Activated naive CD8-positive, alpha-beta T cell treated with anti-CD3 and anti-CD28 coated beads, Interleukin-2, amount 10 ng/mL, durations not matched to agents 7 days and 5 days (primary cell): ENCODE measurements around the gene MARCHF4. TPM values are rescaled to one million over a fixed set of nuclear protein-coding genes. Genes with fewer than 3 reads are reported as not detected.

Experiments
- ATAC-seq: fragments of 150-1000 bp; cut with Tn5 transposase; one replicate; pipeline ENCODE4 v1.10.0; 2021; ENCODE audit warnings: low read depth, moderate library complexity
- POLR2A ChIA-PET: fragments of 350-600 bp; sonication (Branson Sonifier 250); formaldehyde crosslinking; loops from one replicate; lab custom pipeline; 2021; ENCODE audit warnings: antibody characterized with exemption; lab: Charles Lee
- DNase-seq: peaks from one replicate; pipeline ENCODE4 v3.0.0; 2021
- H3K27ac Mint-ChIP-seq: one replicate; pipeline ENCODE4 v1.8.0; 2022; ENCODE audit warnings: mild to moderate bottlenecking, mixed read lengths
- H3K27me3 Mint-ChIP-seq: one replicate; pipeline ENCODE4 v1.8.0; 2022; ENCODE audit warnings: mild to moderate bottlenecking, moderate library complexity, mixed read lengths
- H3K36me3 Mint-ChIP-seq: one replicate; pipeline ENCODE4 v1.8.0; 2021; ENCODE audit warnings: mild to moderate bottlenecking, mixed read lengths
- H3K4me1 Mint-ChIP-seq: one replicate; pipeline ENCODE4 v1.8.0; 2021; ENCODE audit warnings: mixed read lengths
- H3K4me3 Mint-ChIP-seq: one replicate; pipeline ENCODE4 v1.8.0; 2022; ENCODE audit warnings: mild to moderate bottlenecking, moderate library complexity, mixed read lengths
- H3K9me3 Mint-ChIP-seq: one replicate; pipeline ENCODE4 v1.8.0; 2021; ENCODE audit warnings: mixed read lengths
- total RNA-seq, 2 experiments: library from RNA; stranded (reverse); gene quantifications; one replicate each; pipeline ENCODE4 v1.2.3, GENCODE V29; 2021

Gene MARCHF4
- total RNA-seq, 2 experiments from 2014 or later, result not detected

DNA sequence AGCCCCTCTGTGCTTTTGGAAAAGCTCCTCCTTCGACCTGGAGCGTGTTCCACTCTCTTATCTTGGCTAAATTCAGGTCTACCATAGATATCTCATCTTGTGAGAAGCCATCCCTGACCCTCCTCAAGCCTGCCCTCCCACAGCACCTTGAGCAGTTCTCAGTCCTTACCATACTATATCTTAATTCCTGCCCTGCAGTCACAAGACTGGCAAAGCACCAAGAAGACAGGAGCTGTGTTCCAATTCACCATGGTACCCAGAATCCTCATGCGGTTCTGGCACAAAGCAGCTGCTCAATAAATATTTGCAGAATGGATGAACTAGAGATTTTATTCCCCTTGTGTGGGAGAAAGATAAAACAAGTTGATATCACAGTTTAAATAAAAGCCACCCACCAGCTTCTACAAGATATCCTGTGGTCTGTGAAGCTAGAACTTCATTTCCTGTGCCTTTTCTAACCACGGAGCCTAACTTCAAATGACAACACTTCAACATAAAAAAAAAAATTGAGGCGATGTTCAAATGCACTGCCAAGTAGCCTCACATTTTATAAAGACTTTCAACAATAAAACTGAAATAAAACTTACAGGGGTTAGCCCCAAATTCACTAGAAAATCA is 19.5 kb downstream of the MARCHF4 start:
- peak; percentile 78 for ATAC-seq
- Mint-ChIP-seq H3K4me3 (peak overlapping the region; percentile 73), H3K4me1 (peaks cover 51% of the 10 kb centered on the region), H3K27me3 (no peaks in the 10 kb centered on the region), H3K9me3 (no peaks in the 10 kb centered on the region), H3K27ac (peak overlapping the region; percentile 98), H3K36me3 (peaks cover 3% of the 10 kb centered on the region)
- DNase-seq, result no peak
- POLR2A ChIA-PET, result interaction anchor here (0.8 to 1.9 kb wide), 5 partner anchors 19 to 243 kb away, joined by 3 to 14 read pairs (median 3); partner anchors contain the start of genes MARCHF4, RPL37A, SMARCAL1 and XRCC5

DNA sequence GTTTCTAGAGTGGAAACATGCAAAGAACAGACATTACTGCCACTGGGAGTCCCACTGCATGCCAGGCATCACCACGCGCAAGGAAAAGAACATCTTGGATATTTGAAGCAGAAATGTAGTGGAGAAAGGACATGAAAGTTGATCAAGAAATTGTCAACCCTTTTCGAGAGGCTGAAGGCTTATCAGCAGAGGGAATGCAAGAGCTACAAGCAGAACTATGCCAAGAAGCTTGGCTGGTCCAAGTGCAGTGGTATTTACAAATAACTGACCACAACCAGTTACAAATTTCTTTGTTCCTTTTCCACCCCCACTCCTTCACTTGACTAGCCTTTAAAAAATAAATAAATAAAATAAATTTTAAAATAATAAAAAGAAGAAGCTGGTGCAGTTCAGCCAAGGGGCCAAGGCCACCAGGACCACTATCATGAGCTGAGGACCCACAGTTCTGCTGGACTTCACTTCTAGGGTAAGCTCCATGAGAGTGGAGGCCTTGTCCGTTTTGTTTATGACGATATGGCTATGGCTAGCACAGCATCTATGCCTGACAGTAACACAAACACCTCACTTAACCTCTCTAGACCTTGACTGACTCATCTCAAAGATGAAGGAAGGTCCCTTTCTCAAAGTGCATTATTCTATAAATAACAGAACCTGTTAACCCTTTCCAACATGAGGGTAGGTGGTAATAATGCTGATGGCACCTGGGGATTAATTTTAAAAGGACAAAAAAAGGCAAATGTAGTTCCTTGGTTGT is 20.9 kb downstream of the MARCHF4 start:
- Mint-ChIP-seq H3K9me3 (no peaks in the 10 kb centered on the region), H3K27me3 (no peaks in the 10 kb centered on the region), H3K36me3 (peaks cover 3% of the 10 kb centered on the region), H3K27ac (peak overlapping the region; percentile 98), H3K4me1 (peaks cover 62% of the 10 kb centered on the region), H3K4me3 (no peak overlapping the region)
- POLR2A ChIA-PET, result no interaction called here
- ATAC-seq (no peak), DNase-seq (no peak)

DNA sequence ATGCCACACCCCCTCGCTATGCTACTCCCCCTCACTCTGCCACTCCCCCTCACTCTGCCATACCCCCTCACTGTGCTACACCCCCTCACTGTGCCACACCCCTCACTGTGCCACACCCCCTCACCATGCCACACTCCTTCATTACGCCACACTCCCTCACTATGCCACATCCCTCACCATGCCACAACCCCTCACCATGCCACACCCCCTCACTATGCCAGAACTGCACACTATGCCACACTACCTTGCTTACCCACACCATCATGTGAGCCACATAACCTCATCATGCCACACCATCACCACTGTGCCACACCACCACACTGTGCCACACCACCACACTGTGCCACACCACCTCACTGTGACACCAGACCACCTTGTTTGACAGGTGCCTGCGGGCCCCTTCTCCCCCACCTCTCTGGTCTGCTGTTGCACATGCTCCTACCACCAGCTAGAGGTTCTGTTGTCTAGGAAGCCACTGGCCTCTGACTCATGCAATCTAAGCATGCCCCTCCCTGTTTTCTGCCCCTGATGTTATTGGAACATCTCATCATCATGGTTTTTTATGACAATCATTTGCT is 22.0 kb downstream of the MARCHF4 start:
- peak; percentile 64 for ATAC-seq
- no peaks in the 10 kb centered on the region for H3K9me3 Mint-ChIP-seq

DNA sequence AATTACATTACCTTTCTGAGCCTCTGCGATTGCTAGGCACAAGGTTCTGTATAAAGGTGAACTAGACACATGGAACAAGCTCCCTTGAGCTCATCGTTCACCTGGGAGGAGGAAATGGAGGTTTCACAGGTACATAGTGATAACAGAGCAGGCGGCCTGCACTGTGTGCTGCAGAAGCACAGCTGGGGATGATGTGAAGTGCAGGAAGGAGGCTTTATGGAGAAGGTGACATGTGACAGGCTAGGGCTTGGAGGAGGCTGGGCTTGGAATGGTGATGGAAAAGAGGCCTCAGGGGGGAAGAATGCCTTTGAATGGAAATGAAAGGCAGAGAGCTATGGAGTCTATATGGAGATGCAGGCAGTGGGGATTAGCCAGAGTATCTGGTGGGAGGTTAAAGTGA is 22.9 kb downstream of the MARCHF4 start:
- peaks cover 1% of the 10 kb centered on the region for H3K27me3 Mint-ChIP-seq
- peak overlapping the region; percentile 7 for H3K27ac Mint-ChIP-seq
- no peak overlapping the region for H3K4me3 Mint-ChIP-seq
- POLR2A ChIA-PET, result no interaction called here
- peaks cover 60% of the 10 kb centered on the region for H3K4me1 Mint-ChIP-seq
- no peaks in the 10 kb centered on the region for H3K9me3 Mint-ChIP-seq
- DNase-seq (no peak), ATAC-seq (no peak)
- H3K36me3 Mint-ChIP-seq, result peaks cover 3% of the 10 kb centered on the region

More for the DNA sequence above, 22.0 kb downstream of the MARCHF4 start:
- no peaks in the 10 kb centered on the region for H3K27me3 Mint-ChIP-seq
- peak; percentile 49 for DNase-seq
- peaks cover 3% of the 10 kb centered on the region for H3K36me3 Mint-ChIP-seq
- peak overlapping the region; percentile 85 for H3K27ac Mint-ChIP-seq
- H3K4me3 Mint-ChIP-seq, result no peak overlapping the region
- H3K4me1 Mint-ChIP-seq, result peaks cover 63% of the 10 kb centered on the region
- POLR2A ChIA-PET, result interaction anchor here (0.6 kb wide), 1 partner anchor 268 kb away, joined by 5 read pairs; no protein-coding TSS in a partner anchor

DNA sequence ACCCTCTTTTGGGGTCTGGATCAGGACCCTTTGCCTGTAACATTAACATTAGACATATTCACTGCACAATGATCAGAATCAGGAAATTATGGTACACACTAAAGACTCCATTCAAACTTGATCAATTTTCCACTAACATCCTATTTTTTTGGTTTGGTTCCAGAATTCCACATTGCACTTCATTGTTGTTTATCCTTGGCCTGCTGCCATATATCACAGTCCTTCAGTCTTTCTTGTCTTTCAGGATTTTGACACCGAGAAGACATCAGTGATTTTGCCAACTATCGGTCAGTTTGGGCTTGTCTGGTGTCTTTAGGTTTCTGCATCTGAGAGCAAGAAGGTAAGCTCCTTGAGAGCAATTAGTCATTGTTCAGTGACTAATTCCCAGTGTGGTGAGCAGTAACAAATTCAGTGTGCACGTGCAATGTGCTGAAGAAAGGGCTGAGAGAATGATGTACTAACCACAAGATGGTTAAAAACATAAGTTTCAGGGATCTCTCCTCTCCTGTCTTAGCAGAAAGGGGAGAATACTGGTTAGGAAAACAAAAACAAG is 23.5 kb downstream of the MARCHF4 start:
- Mint-ChIP-seq H3K27ac (no peak overlapping the region), H3K4me1 (peaks cover 55% of the 10 kb centered on the region), H3K36me3 (peaks cover 3% of the 10 kb centered on the region), H3K27me3 (peaks cover 3% of the 10 kb centered on the region), H3K9me3 (no peaks in the 10 kb centered on the region), H3K4me3 (no peak overlapping the region)
- POLR2A ChIA-PET, result no interaction called here
- ATAC-seq (no peak), DNase-seq (no peak)

DNA sequence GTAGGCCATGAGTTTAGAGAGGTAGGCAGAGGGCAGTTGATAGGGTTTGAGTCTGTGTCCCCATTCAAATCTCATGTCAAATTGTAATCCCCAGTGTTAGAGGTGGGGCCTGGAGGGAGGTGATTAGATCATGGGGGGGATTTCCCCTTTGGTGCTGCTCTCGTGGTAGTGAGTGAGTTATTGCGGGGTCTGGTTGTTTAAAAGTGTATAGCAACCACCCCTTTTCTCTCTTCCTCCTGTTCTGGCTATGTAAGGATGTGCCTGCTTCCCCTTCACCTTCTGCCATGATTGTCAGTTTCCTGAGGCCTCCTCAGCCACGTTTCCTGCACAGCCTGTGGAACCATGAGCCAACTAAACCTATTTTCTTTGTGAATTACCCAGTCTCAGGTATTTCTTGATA is 25.5 kb downstream of the MARCHF4 start:
- H3K4me3 Mint-ChIP-seq, result peak overlapping the region; percentile 7

DNA sequence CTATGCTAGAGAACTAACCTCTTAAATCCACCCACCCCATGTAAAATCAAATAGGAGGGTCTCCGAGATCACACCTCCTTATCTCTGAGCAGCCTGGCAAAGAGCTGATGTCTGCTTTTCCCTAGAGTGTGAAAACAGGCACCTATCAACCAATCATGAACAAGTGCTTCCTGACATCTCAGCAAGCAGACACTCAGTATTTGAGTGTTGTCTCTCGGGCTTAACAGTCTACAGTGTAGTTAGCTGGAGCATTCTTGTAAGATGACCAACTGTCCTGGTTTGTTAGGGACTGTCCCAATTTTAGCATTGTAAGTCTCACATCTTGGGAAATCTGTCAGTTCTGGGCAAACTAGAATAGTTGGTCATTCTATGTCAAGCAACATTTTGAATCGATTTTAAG is 26.4 kb downstream of the MARCHF4 start:
- POLR2A ChIA-PET, result no interaction called here
- no peaks in the 10 kb centered on the region for H3K9me3 Mint-ChIP-seq
- no peak overlapping the region for H3K4me3 Mint-ChIP-seq
- DNase-seq (no peak), ATAC-seq (no peak)
- peaks cover 42% of the 10 kb centered on the region for H3K4me1 Mint-ChIP-seq
- H3K36me3 Mint-ChIP-seq, result no peaks in the 10 kb centered on the region
- peaks cover 3% of the 10 kb centered on the region for H3K27me3 Mint-ChIP-seq
- no peak overlapping the region for H3K27ac Mint-ChIP-seq

More for the DNA sequence above, 25.5 kb downstream of the MARCHF4 start:
- DNase-seq (no peak), ATAC-seq (peak; percentile 41)
- H3K27me3 Mint-ChIP-seq, result peaks cover 3% of the 10 kb centered on the region
- POLR2A ChIA-PET, result no interaction called here
- no peaks in the 10 kb centered on the region for H3K36me3 Mint-ChIP-seq
- peaks cover 43% of the 10 kb centered on the region for H3K4me1 Mint-ChIP-seq
- peak overlapping the region; percentile 56 for H3K27ac Mint-ChIP-seq
- H3K9me3 Mint-ChIP-seq, result no peaks in the 10 kb centered on the region

DNA sequence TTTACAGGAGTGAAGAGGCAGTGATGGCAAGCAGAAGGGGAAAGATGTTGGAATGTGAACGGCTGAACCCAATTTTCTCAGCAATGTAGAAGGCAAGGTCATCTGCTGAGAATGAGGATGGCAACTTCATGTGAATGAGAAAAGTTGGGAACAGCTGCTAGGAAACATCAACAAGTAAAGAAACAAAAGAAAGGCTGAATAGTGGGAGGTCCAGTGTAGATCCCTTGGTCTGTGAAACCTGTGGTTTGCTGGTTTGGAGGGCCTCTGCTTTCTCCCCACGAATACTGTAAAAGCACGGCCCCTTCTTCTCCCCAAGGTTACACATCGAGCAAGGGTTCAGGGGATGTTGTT is 27.4 kb downstream of the MARCHF4 start:
- DNase-seq, result no peak
- no peaks in the 10 kb centered on the region for H3K36me3 Mint-ChIP-seq
- no peak overlapping the region for H3K27ac Mint-ChIP-seq
- peaks cover 3% of the 10 kb centered on the region for H3K27me3 Mint-ChIP-seq
- H3K4me1 Mint-ChIP-seq, result peaks cover 33% of the 10 kb centered on the region
- no peak for ATAC-seq
- H3K9me3 Mint-ChIP-seq, result no peaks in the 10 kb centered on the region
- H3K4me3 Mint-ChIP-seq, result no peak overlapping the region
- POLR2A ChIA-PET, result no interaction called here

DNA sequence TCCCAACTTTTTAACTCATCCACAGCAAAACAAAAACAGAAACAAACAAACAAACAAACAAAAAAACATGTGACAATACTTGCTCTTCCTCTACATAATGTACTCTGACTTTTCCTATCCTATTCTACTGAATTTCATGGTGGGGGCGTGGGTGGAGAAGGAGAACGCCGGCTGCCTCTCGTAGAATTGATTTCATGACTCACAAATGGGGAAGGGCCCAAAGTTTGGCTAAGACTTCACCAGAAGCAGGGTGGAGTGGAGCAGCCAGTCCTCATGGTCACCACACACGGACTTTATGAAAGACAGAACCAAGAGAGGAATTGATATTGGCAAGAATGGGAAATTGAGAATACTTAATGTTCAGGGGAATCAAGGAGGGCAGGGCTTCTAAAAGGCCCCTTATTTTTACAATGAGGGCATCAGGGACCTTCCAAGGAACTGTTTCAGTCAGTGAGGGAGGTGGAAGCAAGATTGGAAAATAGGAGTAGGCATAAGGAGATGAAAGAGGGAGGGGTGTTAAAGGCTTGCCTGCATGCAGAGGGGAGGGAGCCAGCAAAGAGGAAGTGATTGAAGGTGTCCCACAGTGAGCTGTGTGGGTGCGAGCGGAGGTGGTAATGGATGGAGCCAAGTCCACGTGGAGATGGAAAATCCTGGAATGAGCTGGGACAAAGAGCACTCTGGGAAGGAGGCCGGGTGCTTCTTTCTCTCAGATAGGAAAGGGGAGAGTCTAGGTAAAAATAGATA is 27.9 kb downstream of the MARCHF4 start:
- peaks cover 29% of the 10 kb centered on the region for H3K4me1 Mint-ChIP-seq
- DNase-seq (no peak), ATAC-seq (no peak)
- no peaks in the 10 kb centered on the region for H3K36me3 Mint-ChIP-seq
- H3K9me3 Mint-ChIP-seq, result no peaks in the 10 kb centered on the region
- H3K27ac Mint-ChIP-seq, result no peak overlapping the region
- H3K27me3 Mint-ChIP-seq, result peaks cover 3% of the 10 kb centered on the region
- POLR2A ChIA-PET, result no interaction called here
- H3K4me3 Mint-ChIP-seq, result no peak overlapping the region

DNA sequence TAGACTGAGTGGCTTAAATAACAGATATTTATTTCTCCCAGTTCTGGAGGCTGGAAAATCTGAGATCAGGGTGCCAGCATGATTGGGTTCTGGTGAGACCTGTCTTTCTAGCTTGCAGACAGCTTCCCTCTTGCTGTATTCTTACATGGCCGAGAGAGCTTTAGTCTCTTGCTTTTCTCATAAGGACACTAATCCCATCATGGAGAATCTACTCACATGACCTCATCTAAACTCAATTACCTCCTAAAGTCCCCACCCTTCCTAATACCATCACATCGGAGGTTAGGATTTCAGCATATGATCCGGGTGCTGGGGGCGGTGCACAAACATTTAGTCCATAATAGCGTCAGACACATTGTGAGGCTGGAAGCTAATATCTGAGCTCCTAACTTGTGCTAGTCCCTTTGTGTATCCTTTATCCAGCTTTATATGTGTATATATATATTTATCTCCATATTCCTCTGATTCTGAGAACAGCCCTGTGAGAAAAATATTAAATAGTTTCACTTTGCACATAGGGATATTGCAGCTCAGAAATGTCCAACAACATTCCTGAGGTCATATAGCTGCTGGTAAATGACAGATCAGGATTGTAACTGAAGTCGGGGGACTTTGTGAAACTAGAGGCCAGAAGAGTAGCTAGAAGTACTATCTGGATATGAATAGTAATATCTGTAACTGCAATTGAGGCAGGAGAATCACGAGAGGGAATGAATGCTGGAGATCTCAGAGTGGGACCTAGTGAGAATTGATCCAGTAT is 28.9 kb downstream of the MARCHF4 start:
- H3K4me1 Mint-ChIP-seq, result peaks cover 21% of the 10 kb centered on the region
- DNase-seq, result no peak
- H3K4me3 Mint-ChIP-seq, result no peak overlapping the region
- POLR2A ChIA-PET, result no interaction called here
- peaks cover 2% of the 10 kb centered on the region for H3K36me3 Mint-ChIP-seq
- H3K27ac Mint-ChIP-seq, result no peak overlapping the region
- peaks cover 2% of the 10 kb centered on the region for H3K9me3 Mint-ChIP-seq
- H3K27me3 Mint-ChIP-seq, result peaks cover 5% of the 10 kb centered on the region
- ATAC-seq, result no peak

DNA sequence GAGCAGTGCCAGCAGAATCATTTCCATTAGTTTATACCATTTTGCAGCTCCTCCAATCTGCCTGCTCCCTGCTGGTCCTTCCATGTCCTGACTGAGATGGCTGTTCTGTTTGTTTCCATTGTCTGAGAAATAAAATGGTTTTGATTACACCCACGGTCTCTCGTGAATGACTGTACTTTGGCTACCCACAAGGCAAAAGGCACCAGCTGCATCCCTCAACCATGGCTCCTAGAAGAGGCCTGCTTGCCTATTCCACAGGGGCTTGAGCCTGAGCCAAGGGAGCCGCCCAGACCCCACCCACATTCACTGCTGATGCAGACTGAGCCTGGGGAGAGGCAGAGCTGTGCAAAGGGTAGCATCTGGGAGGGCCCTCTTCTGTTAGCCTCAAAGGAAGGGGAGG is 31.2 kb downstream of the MARCHF4 start:
- peaks cover 4% of the 10 kb centered on the region for H3K36me3 Mint-ChIP-seq
- H3K9me3 Mint-ChIP-seq, result peaks cover 2% of the 10 kb centered on the region
- DNase-seq (no peak), ATAC-seq (no peak)
- H3K4me3 Mint-ChIP-seq, result no peak overlapping the region
- peaks cover 11% of the 10 kb centered on the region for H3K27me3 Mint-ChIP-seq
- POLR2A ChIA-PET, result no interaction called here
- H3K27ac Mint-ChIP-seq, result no peak overlapping the region
- H3K4me1 Mint-ChIP-seq, result peaks cover 11% of the 10 kb centered on the region

DNA sequence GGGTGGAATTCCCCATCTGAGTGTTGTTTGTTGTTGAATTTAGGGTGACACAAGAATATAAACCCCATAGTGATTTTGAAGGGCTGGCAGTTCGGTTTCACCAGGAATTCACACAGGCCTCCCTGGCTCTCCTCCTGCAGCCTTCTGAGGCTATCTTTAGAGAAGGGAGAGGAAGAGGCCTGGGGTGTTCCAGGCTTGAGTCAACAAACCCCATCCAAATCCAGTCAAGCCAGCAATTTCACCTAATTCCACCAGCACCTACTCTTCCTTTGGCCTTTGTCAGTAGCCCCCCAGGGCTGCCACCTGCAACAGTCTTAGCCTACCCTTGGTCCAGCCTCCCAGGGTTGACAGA is 32.0 kb downstream of the MARCHF4 start:
- H3K9me3 Mint-ChIP-seq, result peaks cover 2% of the 10 kb centered on the region
- POLR2A ChIA-PET, result no interaction called here
- H3K4me3 Mint-ChIP-seq, result no peak overlapping the region
- H3K4me1 Mint-ChIP-seq, result peaks cover 11% of the 10 kb centered on the region
- no peak overlapping the region for H3K27ac Mint-ChIP-seq
- DNase-seq (no peak), ATAC-seq (no peak)
- peaks cover 11% of the 10 kb centered on the region for H3K27me3 Mint-ChIP-seq
- peaks cover 4% of the 10 kb centered on the region for H3K36me3 Mint-ChIP-seq
